NCI-H2107 treated with DMSO at 0.1 percent for 48 hours (cell line): Measurements from ENCODE around the gene GALNT10.

Experiments used
- DNase-seq: peaks from one replicate; lab custom pipeline; 2025; ENCODE audit not compliant: unreplicated experiment; lab: John Stamatoyannopoulos, UW

The GALNT10 gene

GRCh38 chr5:154230526-154230925 is 40.0 kb downstream of the GALNT10 start:
- DNase-seq = no peak

- no peak for DNase-seq
Observed at GRCh38 chr5:154234551-154234950, 44.0 kb downstream of the GALNT10 start.

- DNase-seq = no peak
Observed at GRCh38 chr5:154236011-154236410, 45.5 kb downstream of the GALNT10 start.

GRCh38 chr5:154236536-154237375 is 46.2 kb downstream of the GALNT10 start:
- DNase-seq = no peak

GRCh38 chr5:154237376-154237743 is 46.8 kb downstream of the GALNT10 start:
- no peak for DNase-seq

- DNase-seq = no peak
Observed at GRCh38 chr5:154237946-154238345, 47.4 kb downstream of the GALNT10 start.

GRCh38 chr5:154238776-154239481 is 48.4 kb downstream of the GALNT10 start:
- no peak for DNase-seq

- DNase-seq = no peak
Observed at GRCh38 chr5:154240595-154240994, 50.1 kb downstream of the GALNT10 start.

GRCh38 chr5:154241021-154241420 is 50.5 kb downstream of the GALNT10 start:
- DNase-seq = no peak

- DNase-seq = no peak
Observed at GRCh38 chr5:154242442-154242841, 51.9 kb downstream of the GALNT10 start.

- no peak for DNase-seq
Observed at GRCh38 chr5:154242964-154243376, 52.4 kb downstream of the GALNT10 start.

- DNase-seq = no peak
Observed at GRCh38 chr5:154243736-154244135, 53.2 kb downstream of the GALNT10 start.

- no peak for DNase-seq
Observed at GRCh38 chr5:154244476-154244875, 53.9 kb downstream of the GALNT10 start.

GRCh38 chr5:154248691-154249090 is 58.2 kb downstream of the GALNT10 start:
- no peak for DNase-seq

GRCh38 chr5:154249826-154250225 is 59.3 kb downstream of the GALNT10 start:
- DNase-seq = no peak

- no peak for DNase-seq
Observed at GRCh38 chr5:154251529-154251928, 61.0 kb downstream of the GALNT10 start.

- no peak for DNase-seq
Observed at GRCh38 chr5:154253807-154254206, 63.3 kb downstream of the GALNT10 start.

GRCh38 chr5:154254896-154255295 is 64.4 kb downstream of the GALNT10 start:
- no peak for DNase-seq

- no peak for DNase-seq
Observed at GRCh38 chr5:154257046-154257445, 66.5 kb downstream of the GALNT10 start.

- DNase-seq = no peak
Observed at GRCh38 chr5:154258531-154259217, 68.1 kb downstream of the GALNT10 start.

GRCh38 chr5:154260224-154260927 is 69.8 kb downstream of the GALNT10 start:
- DNase-seq = no peak
